GM18868 (cell line): ENCODE results near the gene CASD1.

Experiments
- ATAC-seq: cut with Tn5 transposase; IDR thresholded peaks from one replicate; pipeline ENCODE4 v1.9.1; 2021; ENCODE audit warnings: mild to moderate bottlenecking, moderate library complexity; ENCODE audit not compliant: unreplicated experiment

The CASD1 gene

GRCh38 chr7:94509264-94509886 is at the start of gene CASD1:
TSS of gene CASD1 (plus strand) at chr7:94509809. CDS start at chr7:94510085, 276 bp downstream.
- peak; percentile 59 for ATAC-seq

GRCh38 chr7:94466516-94466915 is 43.1 kb upstream of the CASD1 start:
- no peak for ATAC-seq

- ATAC-seq, result no peak
Observed at GRCh38 chr7:94471604-94472003, 38.0 kb upstream of the CASD1 start.

GRCh38 chr7:94472608-94473007 is 37.0 kb upstream of the CASD1 start:
- ATAC-seq, result peak; percentile 76

- no peak for ATAC-seq
Observed at GRCh38 chr7:94476251-94476840, 33.3 kb upstream of the CASD1 start.

- no peak for ATAC-seq
Observed at GRCh38 chr7:94477878-94478277, 31.7 kb upstream of the CASD1 start.

- no peak for ATAC-seq
Observed at GRCh38 chr7:94478648-94479214, 30.9 kb upstream of the CASD1 start.

- ATAC-seq, result no peak
Observed at GRCh38 chr7:94481279-94481678, 28.3 kb upstream of the CASD1 start.

- ATAC-seq, result no peak
Observed at GRCh38 chr7:94482796-94483195, 26.8 kb upstream of the CASD1 start.

- no peak for ATAC-seq
Observed at GRCh38 chr7:94483843-94484242, 25.8 kb upstream of the CASD1 start.

GRCh38 chr7:94486216-94486615 is 23.4 kb upstream of the CASD1 start:
- no peak for ATAC-seq

- no peak for ATAC-seq
Observed at GRCh38 chr7:94491410-94491809, 18.2 kb upstream of the CASD1 start.

- peak; percentile 100 for ATAC-seq
Observed at GRCh38 chr7:94492601-94493000, 17.0 kb upstream of the CASD1 start.

- no peak for ATAC-seq
Observed at GRCh38 chr7:94497874-94498670, 11.5 kb upstream of the CASD1 start.

- ATAC-seq, result no peak
Observed at GRCh38 chr7:94498918-94499317, 10.7 kb upstream of the CASD1 start.

GRCh38 chr7:94507462-94507861 is 2.1 kb upstream of the CASD1 start:
- no peak for ATAC-seq

GRCh38 chr7:94507962-94508361 is 1.6 kb upstream of the CASD1 start:
- ATAC-seq, result no peak

GRCh38 chr7:94509887-94510581 is 425 bp downstream of the CASD1 start:
- peak; percentile 71 for ATAC-seq

GRCh38 chr7:94510582-94511496 is 1.2 kb downstream of the CASD1 start:
- ATAC-seq, result peak; percentile 17

- ATAC-seq, result no peak
Observed at GRCh38 chr7:94511718-94512117, 2.1 kb downstream of the CASD1 start.
